ENCODE results near the gene SLC19A1.

Gene SLC19A1

DNA sequence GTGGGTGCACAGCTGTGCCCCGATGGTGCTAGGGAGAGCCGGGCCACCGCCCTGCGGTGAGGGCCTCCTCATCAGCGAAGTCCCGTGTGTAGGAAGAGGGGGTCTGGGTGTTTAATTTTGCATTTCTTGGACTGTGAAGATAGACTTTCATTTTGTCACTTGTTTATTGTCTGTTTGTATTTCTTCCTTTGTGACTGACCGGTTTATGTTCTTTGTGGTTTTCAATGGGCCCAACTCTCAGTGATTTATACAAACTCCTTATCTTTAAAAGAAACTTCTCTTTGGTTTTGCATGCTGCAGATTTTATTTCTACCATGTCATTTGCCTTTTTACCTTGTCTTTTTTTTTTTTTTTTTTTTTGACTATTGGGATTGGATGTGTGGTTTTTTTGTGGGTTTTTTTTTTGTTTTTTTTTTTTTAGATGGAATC lies 72.1 kb downstream of the SLC19A1 start:
- TF ChIP-seq TEAD4 (IDR thresholded peaks at IDR 0.05), result no peak
- TF ChIP-seq YY1 (IDR thresholded peaks at IDR 0.05; ENCODE audit: low read depth), result no peak
- no peak for TF ChIP-seq EP300 (IDR thresholded peaks at IDR 0.05; ENCODE audit: borderline replicate concordance)
- no peak for TF ChIP-seq TCF12 (IDR thresholded peaks at IDR 0.05; ENCODE audit: low read depth)
- TF ChIP-seq CEBPB (IDR thresholded peaks at IDR 0.05), result no peak

DNA sequence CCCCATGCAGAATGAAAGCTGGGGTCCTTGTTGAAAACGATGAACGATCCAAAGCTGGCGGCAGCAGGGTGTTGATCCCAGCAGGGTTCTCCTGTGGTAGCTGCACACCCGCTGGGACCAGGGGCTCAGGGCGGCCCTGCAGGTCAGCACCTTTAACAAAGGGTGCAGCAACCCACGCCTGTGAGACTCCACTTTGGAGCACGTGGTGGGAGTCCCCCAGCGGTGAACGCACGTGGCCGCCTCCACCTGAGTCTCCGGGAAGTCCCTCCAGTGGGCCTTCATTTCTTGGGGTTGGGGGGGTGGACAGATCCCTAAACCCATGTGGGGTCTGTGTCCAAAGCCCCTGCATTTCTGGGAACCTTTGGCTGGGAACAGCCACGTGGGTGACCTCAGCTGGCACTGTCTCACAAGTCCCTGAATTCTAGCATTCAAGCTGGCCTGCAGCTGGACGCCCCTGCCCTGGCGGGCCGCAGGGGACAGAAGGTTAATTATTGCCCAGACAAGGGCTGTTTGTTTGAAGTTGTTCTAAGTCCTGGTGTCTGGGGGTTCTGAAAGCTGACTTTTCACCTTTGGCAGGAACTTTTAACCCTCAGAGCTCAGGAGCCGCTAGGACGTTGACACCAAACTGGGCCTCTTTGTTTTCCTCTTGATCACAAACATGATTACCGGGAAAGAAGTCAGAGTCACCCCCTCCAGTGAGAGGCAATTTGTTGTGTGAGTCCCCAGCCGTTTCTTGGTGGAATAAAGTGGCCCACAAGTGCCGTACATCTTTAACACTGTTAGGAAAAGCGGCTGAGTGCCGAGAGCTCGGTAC lies 72.8 kb downstream of the SLC19A1 start:
- TF ChIP-seq TCF12 (IDR thresholded peaks at IDR 0.05; ENCODE audit: low read depth) (no peak), TEAD4 (IDR thresholded peaks at IDR 0.05) (no peak), RAD21 (IDR thresholded peaks at IDR 0.05; ENCODE audit: low read depth) (no peak), EGR1 (IDR thresholded peaks at IDR 0.05) (no peak), MAX (IDR thresholded peaks at IDR 0.05) (no peak), TAF1 (IDR thresholded peaks at IDR 0.05; ENCODE audit: low read depth) (no peak), CREB1 (IDR thresholded peaks at IDR 0.05; ENCODE audit: low read depth) (no peak), FOXM1 (IDR thresholded peaks at IDR 0.05; ENCODE audit: borderline replicate concordance, low read depth) (no peak), ZBTB7A (IDR thresholded peaks at IDR 0.05; ENCODE audit: low read depth) (no peak), CEBPB (IDR thresholded peaks at IDR 0.05) (no peak), EP300 (IDR thresholded peaks at IDR 0.05; ENCODE audit: borderline replicate concordance) (no peak), NFIC (IDR thresholded peaks at IDR 0.05) (no peak), YY1 (IDR thresholded peaks at IDR 0.05; ENCODE audit: low read depth) (no peak)
- TF ChIP-seq, protein P1, sequence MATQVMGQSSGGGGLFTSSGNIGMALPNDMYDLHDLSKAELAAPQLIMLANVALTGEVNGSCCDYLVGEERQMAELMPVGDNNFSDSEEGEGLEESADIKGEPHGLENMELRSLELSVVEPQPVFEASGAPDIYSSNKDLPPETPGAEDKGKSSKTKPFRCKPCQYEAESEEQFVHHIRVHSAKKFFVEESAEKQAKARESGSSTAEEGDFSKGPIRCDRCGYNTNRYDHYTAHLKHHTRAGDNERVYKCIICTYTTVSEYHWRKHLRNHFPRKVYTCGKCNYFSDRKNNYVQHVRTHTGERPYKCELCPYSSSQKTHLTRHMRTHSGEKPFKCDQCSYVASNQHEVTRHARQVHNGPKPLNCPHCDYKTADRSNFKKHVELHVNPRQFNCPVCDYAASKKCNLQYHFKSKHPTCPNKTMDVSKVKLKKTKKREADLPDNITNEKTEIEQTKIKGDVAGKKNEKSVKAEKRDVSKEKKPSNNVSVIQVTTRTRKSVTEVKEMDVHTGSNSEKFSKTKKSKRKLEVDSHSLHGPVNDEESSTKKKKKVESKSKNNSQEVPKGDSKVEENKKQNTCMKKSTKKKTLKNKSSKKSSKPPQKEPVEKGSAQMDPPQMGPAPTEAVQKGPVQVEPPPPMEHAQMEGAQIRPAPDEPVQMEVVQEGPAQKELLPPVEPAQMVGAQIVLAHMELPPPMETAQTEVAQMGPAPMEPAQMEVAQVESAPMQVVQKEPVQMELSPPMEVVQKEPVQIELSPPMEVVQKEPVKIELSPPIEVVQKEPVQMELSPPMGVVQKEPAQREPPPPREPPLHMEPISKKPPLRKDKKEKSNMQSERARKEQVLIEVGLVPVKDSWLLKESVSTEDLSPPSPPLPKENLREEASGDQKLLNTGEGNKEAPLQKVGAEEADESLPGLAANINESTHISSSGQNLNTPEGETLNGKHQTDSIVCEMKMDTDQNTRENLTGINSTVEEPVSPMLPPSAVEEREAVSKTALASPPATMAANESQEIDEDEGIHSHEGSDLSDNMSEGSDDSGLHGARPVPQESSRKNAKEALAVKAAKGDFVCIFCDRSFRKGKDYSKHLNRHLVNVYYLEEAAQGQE (IDR thresholded peaks at IDR 0.05; ENCODE audit: low read depth), result no peak
- TF ChIP-seq, protein P2, sequence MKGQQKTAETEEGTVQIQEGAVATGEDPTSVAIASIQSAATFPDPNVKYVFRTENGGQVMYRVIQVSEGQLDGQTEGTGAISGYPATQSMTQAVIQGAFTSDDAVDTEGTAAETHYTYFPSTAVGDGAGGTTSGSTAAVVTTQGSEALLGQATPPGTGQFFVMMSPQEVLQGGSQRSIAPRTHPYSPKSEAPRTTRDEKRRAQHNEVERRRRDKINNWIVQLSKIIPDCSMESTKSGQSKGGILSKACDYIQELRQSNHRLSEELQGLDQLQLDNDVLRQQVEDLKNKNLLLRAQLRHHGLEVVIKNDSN (IDR thresholded peaks at IDR 0.05), result no peak

GRCh38 chr21:45468971-45469272 lies 73.3 kb downstream of the SLC19A1 start:
- no peak for TF ChIP-seq TCF12 (IDR thresholded peaks at IDR 0.05; ENCODE audit: low read depth)
- TF ChIP-seq NFIC (IDR thresholded peaks at IDR 0.05), result no peak
- no peak for TF ChIP-seq EGR1 (IDR thresholded peaks at IDR 0.05)
- no peak for TF ChIP-seq YY1 (IDR thresholded peaks at IDR 0.05; ENCODE audit: low read depth)
- TF ChIP-seq TEAD4 (IDR thresholded peaks at IDR 0.05), result no peak
- TF ChIP-seq CEBPB (IDR thresholded peaks at IDR 0.05), result no peak
- TF ChIP-seq TAF1 (IDR thresholded peaks at IDR 0.05; ENCODE audit: low read depth), result no peak
- no peak for TF ChIP-seq MAX (IDR thresholded peaks at IDR 0.05)
- TF ChIP-seq, protein P2 (IDR thresholded peaks at IDR 0.05), result no peak
- no peak for TF ChIP-seq ZBTB7A (IDR thresholded peaks at IDR 0.05; ENCODE audit: low read depth)
- no peak for TF ChIP-seq EP300 (IDR thresholded peaks at IDR 0.05; ENCODE audit: borderline replicate concordance)
- TF ChIP-seq RAD21 (IDR thresholded peaks at IDR 0.05; ENCODE audit: low read depth), result no peak
- TF ChIP-seq CREB1 (IDR thresholded peaks at IDR 0.05; ENCODE audit: low read depth), result no peak

DNA sequence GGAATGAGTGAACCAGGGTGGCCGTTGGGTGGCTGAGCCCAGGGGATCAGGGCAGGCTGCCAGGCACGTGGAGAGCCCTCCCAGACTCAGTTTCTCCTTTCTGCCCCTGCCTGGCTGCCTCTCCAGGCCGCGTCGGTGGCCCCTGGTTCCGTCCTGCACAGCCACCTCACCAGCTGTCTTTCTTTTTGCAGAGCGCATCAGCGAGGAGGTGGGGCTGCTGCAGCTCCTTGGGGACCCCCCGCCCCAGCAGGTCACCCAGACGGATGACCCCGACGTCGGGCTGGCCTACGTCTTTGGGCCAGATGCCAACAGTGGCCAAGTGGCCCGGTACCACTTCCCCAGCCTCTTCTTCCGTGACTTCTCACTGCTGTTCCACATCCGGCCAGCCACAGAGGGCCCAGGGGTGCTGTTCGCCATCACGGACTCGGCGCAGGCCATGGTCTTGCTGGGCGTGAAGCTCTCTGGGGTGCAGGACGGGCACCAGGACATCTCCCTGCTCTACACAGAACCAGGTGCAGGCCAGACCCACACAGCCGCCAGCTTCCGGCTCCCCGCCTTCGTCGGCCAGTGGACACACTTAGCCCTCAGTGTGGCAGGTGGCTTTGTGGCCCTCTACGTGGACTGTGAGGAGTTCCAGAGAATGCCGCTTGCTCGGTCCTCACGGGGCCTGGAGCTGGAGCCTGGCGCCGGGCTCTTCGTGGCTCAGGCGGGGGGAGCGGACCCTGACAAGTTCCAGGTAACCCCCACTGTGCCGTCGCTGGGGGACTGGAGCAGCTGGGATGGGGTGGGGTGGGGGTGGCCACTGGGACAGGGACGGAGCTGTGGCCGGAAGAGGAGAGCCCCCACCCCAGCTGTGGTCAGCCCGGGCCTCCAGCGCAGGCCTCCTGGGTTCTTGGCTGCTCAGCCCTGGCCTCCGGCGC lies 73.9 kb downstream of the SLC19A1 start:
- TF ChIP-seq TCF12 (IDR thresholded peaks at IDR 0.05; ENCODE audit: low read depth) (no peak), EP300 (IDR thresholded peaks at IDR 0.05; ENCODE audit: borderline replicate concordance) (no peak)

DNA sequence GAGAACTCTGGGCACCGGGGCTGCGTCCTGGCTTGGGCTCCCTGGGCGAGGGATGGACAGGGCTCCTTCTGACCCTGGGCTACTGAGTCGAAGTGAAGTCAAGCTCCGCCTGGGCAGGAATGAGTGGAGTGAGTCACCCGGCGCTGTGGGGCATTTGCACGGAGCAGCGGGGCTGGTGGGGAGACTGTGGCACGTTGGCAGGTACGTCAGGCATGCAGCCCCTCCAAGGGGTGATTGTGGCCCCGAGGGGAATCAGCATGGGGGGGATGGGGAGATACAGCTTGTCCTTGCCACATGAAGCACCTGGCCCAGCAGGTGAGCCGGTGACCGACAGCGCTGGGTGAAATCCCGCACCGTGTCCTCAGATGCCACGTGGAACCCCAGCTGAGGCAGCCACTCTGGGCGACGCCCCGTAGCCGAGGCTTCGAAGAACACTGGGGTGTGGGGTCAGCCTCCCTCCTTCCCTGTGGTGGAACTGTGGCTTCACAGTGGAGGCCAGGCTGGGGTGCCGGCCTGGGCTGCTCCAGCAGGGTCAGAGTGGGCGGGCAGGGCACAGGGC lies 74.9 kb downstream of the SLC19A1 start:
- TF ChIP-seq, protein P2 (IDR thresholded peaks at IDR 0.05), result no peak
- no peak for TF ChIP-seq EP300 (IDR thresholded peaks at IDR 0.05; ENCODE audit: borderline replicate concordance)
- no peak for TF ChIP-seq TEAD4 (IDR thresholded peaks at IDR 0.05)
- TF ChIP-seq, protein P1 (IDR thresholded peaks at IDR 0.05; ENCODE audit: low read depth), result no peak
- no peak for TF ChIP-seq TCF12 (IDR thresholded peaks at IDR 0.05; ENCODE audit: low read depth)
- no peak for TF ChIP-seq CEBPB (IDR thresholded peaks at IDR 0.05)
- TF ChIP-seq TAF1 (IDR thresholded peaks at IDR 0.05; ENCODE audit: low read depth), result no peak

Data from Ishikawa (cell line).